Epidermal melanocyte (primary cell): ENCODE measurements around the gene NPB.

Experiments
- DNase-seq: peaks from one replicate; pipeline ENCODE4 v3.0.0; 2011; ENCODE audit warnings: low spot score; ENCODE audit not compliant: insufficient read length

NPB gene

GRCh38 chr17:81869221-81870130 lies 32.6 kb upstream of the NPB start:
- no peak for DNase-seq

DNA sequence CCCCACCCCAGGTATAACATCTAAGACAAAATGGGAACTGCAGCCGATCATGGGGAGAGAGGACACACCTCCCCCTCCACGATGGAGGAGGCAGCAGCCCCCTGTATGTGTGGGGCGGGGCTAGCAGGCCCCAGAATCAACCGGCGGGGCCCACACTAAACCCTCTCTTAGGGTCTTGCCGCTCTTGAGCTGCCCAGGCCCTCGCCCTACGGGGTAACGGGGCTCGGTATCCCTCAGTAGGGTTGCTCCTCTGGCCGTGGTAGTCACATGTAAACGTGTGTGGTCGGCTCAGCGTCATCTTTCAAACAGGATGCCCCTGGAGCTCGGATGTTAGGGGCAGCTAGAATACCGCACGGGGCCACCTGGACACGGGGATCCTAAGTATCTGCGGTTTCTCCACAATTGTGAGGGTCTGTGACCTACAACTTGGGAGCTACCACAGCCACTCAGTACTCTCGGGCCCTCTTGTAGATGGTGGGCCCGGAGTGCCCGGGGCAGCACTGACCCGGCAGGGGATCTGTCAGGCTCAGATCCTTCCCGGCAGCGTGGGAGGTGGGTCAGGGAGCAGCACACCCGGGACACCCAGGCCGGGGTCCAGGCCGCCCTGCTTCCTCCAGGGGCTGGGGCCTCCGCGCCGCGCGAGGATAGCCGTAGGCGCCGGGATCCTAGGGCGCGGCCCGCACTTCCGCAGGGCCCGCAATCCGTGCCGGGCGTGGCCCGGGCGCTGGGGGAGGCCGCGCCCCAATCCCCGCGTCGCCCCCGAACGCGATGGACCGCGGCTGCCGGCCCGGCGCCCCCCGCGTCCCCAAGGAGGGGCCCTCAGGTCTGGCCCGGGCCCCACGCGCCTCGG lies 31.7 kb upstream of the NPB start:
- DNase-seq, result no peak

GRCh38 chr17:81870981-81871386 lies 31.1 kb upstream of the NPB start, which contains the start of gene ARHGDIA:
ARHGDIA (minus strand) TSS chr17:81871337; CDS start chr17:81869930, 1,407 bp downstream.
- DNase-seq, result no peak

GRCh38 chr17:81871387-81872230 lies 30.4 kb upstream of the NPB start:
- DNase-seq, result peak; percentile 91

DNA sequence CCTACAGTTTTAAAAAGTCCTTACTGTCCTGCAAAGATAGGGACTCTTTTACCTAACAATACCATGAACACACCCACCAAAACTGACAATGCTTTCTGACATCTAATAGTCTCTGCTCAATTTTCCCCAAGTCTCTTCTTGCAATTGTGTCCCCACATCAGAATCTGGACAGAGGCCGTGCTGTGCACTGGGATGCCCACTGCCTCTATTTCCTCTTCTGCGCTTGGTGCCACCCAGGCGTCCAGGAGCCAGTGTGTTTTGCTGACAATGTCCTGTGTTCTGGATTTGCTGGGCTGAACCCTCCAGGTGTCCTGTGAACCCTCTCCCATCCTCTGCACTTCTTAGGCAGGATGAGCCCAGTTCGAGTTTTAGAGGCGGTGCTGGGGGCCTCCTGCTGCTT lies 24.5 kb upstream of the NPB start:
- DNase-seq, result no peak

- DNase-seq, result no peak
These were observed 23.7 kb upstream of the NPB start for GRCh38 chr17:81878294-81878693.

DNA sequence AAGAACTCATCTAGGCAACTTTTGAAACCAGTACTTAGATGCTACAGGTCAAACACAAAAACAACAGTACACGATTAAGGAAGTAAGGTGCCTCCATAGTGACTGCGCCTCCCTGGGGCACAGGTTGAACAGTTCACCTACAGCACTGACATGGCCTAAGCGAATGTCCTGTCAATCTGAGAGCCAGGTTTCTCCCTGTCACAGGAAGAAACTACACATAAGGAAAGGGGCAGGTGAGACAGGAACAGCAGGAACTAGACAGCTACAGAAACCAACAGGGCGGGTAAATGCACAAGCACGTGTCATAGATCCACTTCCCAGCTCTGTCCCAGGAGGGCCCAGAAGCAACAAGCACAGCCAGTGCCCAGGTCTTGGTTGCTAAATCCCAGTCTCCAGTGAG lies 22.9 kb upstream of the NPB start:
- no peak for DNase-seq

- DNase-seq, result peak; percentile 77
These were observed 17.5 kb upstream of the NPB start for GRCh38 chr17:81884520-81884919.

GRCh38 chr17:81884968-81885367 lies 17.1 kb upstream of the NPB start:
- no peak for DNase-seq

DNA sequence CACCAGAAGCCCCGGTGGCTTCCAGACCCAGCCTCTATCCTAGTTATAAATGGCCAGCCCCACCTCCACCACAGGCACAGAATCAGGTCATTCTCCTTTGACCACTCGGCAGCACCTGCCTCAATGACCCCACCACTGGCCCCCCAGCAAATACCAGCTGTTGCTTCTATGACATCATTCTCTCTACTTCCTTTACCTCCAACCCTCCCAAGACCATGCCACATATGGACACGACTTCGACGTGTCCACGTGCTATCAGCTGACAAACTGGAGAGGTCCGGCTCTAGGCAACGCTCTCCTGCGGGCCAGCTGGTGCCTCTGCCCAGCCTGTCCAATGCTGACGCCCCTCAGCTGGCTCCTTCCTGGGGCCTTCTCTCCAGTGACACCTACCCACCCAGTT lies 16.6 kb upstream of the NPB start:
- DNase-seq, result no peak

GRCh38 chr17:81885869-81886548 lies 16.0 kb upstream of the NPB start:
- no peak for DNase-seq

DNA sequence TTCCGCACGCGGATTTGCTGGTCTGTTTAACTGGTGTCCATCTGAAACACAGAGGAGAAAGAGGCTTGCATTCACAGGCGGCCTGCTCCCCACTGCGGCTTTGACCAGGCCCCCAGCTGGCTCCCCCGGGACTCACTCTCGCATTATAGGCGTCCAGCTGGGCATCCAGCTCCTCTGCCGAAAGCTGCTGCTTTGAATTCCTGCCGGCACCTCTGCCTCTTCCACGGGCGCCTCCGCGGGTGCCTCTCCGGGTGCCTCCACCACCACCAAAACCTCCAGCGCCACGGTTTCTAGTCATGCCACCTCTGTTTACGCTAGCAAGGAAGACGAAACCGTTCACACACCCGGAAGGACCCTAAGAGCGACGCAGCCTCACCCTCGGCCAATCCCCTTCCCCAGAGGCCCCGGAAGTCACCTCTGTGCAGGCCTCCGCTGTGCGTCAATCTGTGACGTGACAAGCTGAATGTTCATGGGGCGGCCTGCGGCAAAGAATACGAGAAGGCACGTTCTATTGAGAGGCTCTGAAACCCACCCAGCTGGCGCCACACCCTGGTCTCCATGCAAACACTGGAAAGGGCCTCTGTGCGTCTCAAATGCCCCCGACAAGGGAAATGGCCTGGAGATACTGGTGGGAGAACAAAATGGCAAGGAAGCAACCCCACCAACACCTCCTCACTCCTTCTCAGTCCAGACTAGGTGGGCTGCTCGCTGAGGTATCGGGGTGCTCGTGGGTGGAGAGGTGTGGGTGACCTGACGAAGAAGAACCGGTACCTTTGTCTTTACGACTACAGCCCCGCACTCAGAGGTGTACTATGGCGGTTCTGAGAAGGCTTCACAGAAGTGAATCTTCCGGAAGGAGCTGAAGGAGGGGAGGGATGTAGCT lies 13.7 kb upstream of the NPB start:
- no peak for DNase-seq

DNA sequence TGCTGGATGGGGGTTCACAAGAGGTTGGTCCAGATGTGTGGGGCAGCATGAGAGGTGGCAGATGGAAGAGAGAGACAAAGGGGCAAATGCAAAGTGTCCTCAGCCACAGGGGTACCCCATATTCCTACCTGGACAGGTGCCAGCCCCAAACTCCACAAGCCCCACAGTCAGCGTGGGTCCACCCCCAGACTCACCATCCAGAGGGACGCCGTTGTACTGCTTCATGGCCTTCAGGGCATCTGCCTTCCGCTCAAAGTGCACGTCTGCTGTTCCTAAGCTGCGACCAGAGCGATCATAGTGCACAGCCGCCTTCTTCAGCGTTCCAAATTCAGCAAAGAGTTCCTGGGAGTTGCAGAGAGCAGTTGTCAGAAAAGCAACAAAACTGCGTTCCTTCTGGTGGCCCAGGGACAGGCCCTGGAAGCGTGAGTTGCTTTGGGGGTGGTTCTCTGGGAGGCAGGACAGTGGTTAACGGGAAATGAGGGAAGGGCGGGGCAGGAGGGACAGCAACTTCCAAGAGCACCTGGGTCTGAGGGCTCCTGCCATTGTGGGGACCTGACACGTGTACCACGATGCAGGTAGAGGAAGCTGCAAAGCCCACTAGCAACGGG lies 12.9 kb upstream of the NPB start:
- no peak for DNase-seq

DNA sequence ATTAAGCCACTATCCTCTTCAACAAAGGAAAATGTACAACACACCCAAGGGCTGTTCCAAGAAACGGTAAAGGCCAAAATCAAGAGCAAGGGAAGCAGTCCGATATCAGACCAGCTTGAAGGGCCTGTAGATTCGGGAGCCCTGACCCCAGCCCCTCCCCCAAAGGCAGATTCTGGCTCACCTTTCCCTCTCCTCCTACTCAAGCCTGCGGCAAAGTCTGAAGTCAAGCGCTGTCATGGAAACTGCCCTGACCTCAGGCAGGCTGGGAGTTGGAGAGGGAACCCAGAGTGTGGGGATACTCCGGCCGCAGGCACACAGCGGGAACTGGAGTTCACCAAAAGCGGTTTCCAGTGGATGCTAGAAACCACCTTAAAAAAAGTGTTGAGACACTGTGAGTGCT lies 12.4 kb upstream of the NPB start:
- no peak for DNase-seq

- DNase-seq, result no peak
These were observed 11.4 kb upstream of the NPB start for GRCh38 chr17:81890447-81891302.

DNA sequence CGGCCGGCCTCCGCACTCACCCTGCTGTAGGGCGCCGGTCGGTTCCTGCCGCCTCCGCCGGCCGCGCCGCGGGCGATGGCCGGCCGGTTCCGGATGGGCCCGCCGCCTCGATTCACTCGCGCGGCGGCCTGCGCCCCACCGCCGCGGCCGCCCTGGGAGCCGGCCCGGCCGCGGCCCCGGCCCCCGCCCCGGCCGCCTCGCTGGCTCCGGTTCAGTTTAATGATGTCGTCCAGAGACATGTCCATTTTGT lies 10.8 kb upstream of the NPB start:
- no peak for DNase-seq

GRCh38 chr17:81895400-81895799 lies 6.6 kb upstream of the NPB start:
- DNase-seq, result no peak

GRCh38 chr17:81898029-81898866 lies 3.8 kb upstream of the NPB start:
- DNase-seq, result no peak
